Vagina (tissue), 2 donors: ENCODE results near the gene TDRD7.
"Not testable (repeated sequence)": the region's sequence is repeated elsewhere in the genome, so short reads cannot be mapped to it uniquely, and the experiment has no call there.

Experiments used
- POLR2A ChIP-seq, 2 donors: fragments of 450-650 bp; IDR thresholded peaks; one replicate each; pipeline ENCODE4 v1.6.1; 2017; ENCODE audit warnings: antibody characterized with exemption in 2 of 2, mild to moderate bottlenecking in 2 of 2, moderate library complexity in 2 of 2
- POLR2AphosphoS5 ChIP-seq, 2 donors: sonication (generic); formaldehyde crosslinking; IDR thresholded peaks; one replicate each; pipeline ENCODE4 v1.9.0; 2017; ENCODE audit warnings: antibody characterized with exemption in 2 of 2, mild to moderate bottlenecking in 2 of 2, low read depth in 1 of 2; ENCODE audit not compliant: insufficient read depth in 1 of 2
- TF ChIP-seq, protein P1 (sequence below), 3 experiments: fragments of 450-650 bp in 2 of 3; fragments of 200-600 bp in 1 of 3; sonication (generic) in 1 of 3; IDR thresholded peaks; one replicate each; pipeline ENCODE4 v1.5.1; 2017 to 2019; ENCODE audit warnings: antibody characterized with exemption in 3 of 3, mild to moderate bottlenecking in 2 of 3, moderate library complexity in 2 of 3

DNA sequence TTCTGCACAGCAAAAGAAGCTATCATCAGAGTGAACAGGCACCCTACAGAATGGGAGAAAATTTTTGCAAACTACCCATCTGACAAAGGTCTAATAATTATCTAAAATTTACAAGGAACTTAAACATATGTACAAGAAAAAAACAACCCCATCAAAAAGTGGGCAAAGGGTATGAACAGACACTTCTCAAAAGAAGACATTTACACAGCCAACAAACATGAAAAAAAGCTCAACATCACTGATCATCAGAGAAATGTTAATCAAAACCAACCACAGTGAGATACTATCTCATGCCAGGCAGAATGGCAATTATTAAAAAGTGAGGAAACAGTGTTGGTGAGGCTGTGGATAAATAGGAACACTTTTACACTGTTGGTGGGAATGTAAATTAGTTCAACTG, 44.9 kb downstream of the TDRD7 start:
- not testable (repeated sequence) for TF ChIP-seq POLR2A (IDR thresholded peaks at IDR 0.05); POLR2AphosphoS5 (IDR thresholded peaks at IDR 0.05; ENCODE audit: insufficient read depth in 1 of 2, low read depth in 1 of 2)
- TF ChIP-seq, protein P1, sequence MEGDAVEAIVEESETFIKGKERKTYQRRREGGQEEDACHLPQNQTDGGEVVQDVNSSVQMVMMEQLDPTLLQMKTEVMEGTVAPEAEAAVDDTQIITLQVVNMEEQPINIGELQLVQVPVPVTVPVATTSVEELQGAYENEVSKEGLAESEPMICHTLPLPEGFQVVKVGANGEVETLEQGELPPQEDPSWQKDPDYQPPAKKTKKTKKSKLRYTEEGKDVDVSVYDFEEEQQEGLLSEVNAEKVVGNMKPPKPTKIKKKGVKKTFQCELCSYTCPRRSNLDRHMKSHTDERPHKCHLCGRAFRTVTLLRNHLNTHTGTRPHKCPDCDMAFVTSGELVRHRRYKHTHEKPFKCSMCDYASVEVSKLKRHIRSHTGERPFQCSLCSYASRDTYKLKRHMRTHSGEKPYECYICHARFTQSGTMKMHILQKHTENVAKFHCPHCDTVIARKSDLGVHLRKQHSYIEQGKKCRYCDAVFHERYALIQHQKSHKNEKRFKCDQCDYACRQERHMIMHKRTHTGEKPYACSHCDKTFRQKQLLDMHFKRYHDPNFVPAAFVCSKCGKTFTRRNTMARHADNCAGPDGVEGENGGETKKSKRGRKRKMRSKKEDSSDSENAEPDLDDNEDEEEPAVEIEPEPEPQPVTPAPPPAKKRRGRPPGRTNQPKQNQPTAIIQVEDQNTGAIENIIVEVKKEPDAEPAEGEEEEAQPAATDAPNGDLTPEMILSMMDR (IDR thresholded peaks at IDR 0.05): not testable (repeated sequence)
